ENCODE measurements around the gene AURKAIP1. TPM values are rescaled to one million over a fixed set of nuclear protein-coding genes. Genes with fewer than 3 reads are reported as not detected.

The AURKAIP1 gene
- total and polyA plus RNA-seq, 2 of the 13 experiments (the other 11 are each of a cell fraction or from before 2014, with no cell fraction given) = 69.5 to 175 TPM

DNA sequence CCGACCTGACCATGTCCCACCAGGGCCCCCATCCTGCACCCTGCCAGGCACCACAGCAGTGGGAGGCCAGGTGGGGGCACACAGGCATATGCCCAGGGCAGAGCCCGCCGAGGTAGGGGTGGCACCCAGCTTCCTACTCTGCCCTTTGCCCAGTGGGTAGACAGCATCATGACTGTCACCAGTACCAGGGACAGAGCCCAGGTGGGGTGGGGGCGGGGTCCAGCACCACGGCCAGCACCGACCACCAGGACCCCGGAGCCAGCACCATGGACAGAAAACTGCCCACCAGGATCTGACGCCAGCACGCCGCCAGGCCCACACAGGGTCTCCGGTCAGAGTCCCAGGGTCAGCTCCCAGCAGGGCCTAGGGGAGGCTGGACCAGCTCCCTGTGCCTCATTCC, 40.2 kb downstream of the AURKAIP1 start (continued):
- TF ChIP-seq, protein P1, sequence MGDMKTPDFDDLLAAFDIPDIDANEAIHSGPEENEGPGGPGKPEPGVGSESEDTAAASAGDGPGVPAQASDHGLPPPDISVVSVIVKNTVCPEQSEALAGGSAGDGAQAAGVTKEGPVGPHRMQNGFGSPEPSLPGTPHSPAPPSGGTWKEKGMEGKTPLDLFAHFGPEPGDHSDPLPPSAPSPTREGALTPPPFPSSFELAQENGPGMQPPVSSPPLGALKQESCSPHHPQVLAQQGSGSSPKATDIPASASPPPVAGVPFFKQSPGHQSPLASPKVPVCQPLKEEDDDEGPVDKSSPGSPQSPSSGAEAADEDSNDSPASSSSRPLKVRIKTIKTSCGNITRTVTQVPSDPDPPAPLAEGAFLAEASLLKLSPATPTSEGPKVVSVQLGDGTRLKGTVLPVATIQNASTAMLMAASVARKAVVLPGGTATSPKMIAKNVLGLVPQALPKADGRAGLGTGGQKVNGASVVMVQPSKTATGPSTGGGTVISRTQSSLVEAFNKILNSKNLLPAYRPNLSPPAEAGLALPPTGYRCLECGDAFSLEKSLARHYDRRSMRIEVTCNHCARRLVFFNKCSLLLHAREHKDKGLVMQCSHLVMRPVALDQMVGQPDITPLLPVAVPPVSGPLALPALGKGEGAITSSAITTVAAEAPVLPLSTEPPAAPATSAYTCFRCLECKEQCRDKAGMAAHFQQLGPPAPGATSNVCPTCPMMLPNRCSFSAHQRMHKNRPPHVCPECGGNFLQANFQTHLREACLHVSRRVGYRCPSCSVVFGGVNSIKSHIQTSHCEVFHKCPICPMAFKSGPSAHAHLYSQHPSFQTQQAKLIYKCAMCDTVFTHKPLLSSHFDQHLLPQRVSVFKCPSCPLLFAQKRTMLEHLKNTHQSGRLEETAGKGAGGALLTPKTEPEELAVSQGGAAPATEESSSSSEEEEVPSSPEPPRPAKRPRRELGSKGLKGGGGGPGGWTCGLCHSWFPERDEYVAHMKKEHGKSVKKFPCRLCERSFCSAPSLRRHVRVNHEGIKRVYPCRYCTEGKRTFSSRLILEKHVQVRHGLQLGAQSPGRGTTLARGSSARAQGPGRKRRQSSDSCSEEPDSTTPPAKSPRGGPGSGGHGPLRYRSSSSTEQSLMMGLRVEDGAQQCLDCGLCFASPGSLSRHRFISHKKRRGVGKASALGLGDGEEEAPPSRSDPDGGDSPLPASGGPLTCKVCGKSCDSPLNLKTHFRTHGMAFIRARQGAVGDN (CRISPR knock-in tag; IDR thresholded peaks at IDR 0.05) = peak; percentile 51
- TF ChIP-seq, protein P2, sequence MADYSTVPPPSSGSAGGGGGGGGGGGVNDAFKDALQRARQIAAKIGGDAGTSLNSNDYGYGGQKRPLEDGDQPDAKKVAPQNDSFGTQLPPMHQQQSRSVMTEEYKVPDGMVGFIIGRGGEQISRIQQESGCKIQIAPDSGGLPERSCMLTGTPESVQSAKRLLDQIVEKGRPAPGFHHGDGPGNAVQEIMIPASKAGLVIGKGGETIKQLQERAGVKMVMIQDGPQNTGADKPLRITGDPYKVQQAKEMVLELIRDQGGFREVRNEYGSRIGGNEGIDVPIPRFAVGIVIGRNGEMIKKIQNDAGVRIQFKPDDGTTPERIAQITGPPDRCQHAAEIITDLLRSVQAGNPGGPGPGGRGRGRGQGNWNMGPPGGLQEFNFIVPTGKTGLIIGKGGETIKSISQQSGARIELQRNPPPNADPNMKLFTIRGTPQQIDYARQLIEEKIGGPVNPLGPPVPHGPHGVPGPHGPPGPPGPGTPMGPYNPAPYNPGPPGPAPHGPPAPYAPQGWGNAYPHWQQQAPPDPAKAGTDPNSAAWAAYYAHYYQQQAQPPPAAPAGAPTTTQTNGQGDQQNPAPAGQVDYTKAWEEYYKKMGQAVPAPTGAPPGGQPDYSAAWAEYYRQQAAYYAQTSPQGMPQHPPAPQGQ (CRISPR knock-in tag; IDR thresholded peaks at IDR 0.05; ENCODE audit: borderline replicate concordance) = no peak
- TF ChIP-seq, protein P3, sequence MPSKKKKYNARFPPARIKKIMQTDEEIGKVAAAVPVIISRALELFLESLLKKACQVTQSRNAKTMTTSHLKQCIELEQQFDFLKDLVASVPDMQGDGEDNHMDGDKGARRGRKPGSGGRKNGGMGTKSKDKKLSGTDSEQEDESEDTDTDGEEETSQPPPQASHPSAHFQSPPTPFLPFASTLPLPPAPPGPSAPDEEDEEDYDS (CRISPR knock-in tag; IDR thresholded peaks at IDR 0.05) = no peak
- TF ChIP-seq MLLT10 (CRISPR knock-in tag; IDR thresholded peaks at IDR 0.05) (no peak), SP4 (CRISPR knock-in tag; IDR thresholded peaks at IDR 0.05) (no peak), ERF (CRISPR knock-in tag; IDR thresholded peaks at IDR 0.05) (0 out of 2 replicates have a peak, but pooled peaks have one; percentile 54), ZNF17 (CRISPR knock-in tag; IDR thresholded peaks at IDR 0.05) (no peak)
- TF ChIP-seq, protein P4, sequence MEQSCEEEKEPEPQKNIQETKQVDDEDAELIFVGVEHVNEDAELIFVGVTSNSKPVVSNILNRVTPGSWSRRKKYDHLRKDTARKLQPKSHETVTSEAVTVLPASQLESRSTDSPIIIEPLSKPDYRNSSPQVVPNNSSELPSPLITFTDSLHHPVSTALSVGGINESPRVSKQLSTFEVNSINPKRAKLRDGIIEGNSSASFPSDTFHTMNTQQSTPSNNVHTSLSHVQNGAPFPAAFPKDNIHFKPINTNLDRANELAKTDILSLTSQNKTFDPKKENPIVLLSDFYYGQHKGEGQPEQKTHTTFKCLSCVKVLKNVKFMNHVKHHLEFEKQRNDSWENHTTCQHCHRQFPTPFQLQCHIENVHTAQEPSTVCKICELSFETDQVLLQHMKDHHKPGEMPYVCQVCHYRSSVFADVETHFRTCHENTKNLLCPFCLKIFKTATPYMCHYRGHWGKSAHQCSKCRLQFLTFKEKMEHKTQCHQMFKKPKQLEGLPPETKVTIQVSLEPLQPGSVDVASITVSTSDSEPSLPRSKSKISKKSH (CRISPR knock-in tag; IDR thresholded peaks at IDR 0.05; ENCODE audit: borderline replicate concordance) = no peak
- TF ChIP-seq, protein P5, sequence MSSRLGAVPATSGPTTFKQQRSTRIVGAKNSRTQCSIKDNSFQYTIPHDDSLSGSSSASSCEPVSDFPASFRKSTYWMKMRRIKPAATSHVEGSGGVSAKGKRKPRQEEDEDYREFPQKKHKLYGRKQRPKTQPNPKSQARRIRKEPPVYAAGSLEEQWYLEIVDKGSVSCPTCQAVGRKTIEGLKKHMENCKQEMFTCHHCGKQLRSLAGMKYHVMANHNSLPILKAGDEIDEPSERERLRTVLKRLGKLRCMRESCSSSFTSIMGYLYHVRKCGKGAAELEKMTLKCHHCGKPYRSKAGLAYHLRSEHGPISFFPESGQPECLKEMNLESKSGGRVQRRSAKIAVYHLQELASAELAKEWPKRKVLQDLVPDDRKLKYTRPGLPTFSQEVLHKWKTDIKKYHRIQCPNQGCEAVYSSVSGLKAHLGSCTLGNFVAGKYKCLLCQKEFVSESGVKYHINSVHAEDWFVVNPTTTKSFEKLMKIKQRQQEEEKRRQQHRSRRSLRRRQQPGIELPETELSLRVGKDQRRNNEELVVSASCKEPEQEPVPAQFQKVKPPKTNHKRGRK (CRISPR knock-in tag; IDR thresholded peaks at IDR 0.05) = no peak
- TF ChIP-seq, protein P6, sequence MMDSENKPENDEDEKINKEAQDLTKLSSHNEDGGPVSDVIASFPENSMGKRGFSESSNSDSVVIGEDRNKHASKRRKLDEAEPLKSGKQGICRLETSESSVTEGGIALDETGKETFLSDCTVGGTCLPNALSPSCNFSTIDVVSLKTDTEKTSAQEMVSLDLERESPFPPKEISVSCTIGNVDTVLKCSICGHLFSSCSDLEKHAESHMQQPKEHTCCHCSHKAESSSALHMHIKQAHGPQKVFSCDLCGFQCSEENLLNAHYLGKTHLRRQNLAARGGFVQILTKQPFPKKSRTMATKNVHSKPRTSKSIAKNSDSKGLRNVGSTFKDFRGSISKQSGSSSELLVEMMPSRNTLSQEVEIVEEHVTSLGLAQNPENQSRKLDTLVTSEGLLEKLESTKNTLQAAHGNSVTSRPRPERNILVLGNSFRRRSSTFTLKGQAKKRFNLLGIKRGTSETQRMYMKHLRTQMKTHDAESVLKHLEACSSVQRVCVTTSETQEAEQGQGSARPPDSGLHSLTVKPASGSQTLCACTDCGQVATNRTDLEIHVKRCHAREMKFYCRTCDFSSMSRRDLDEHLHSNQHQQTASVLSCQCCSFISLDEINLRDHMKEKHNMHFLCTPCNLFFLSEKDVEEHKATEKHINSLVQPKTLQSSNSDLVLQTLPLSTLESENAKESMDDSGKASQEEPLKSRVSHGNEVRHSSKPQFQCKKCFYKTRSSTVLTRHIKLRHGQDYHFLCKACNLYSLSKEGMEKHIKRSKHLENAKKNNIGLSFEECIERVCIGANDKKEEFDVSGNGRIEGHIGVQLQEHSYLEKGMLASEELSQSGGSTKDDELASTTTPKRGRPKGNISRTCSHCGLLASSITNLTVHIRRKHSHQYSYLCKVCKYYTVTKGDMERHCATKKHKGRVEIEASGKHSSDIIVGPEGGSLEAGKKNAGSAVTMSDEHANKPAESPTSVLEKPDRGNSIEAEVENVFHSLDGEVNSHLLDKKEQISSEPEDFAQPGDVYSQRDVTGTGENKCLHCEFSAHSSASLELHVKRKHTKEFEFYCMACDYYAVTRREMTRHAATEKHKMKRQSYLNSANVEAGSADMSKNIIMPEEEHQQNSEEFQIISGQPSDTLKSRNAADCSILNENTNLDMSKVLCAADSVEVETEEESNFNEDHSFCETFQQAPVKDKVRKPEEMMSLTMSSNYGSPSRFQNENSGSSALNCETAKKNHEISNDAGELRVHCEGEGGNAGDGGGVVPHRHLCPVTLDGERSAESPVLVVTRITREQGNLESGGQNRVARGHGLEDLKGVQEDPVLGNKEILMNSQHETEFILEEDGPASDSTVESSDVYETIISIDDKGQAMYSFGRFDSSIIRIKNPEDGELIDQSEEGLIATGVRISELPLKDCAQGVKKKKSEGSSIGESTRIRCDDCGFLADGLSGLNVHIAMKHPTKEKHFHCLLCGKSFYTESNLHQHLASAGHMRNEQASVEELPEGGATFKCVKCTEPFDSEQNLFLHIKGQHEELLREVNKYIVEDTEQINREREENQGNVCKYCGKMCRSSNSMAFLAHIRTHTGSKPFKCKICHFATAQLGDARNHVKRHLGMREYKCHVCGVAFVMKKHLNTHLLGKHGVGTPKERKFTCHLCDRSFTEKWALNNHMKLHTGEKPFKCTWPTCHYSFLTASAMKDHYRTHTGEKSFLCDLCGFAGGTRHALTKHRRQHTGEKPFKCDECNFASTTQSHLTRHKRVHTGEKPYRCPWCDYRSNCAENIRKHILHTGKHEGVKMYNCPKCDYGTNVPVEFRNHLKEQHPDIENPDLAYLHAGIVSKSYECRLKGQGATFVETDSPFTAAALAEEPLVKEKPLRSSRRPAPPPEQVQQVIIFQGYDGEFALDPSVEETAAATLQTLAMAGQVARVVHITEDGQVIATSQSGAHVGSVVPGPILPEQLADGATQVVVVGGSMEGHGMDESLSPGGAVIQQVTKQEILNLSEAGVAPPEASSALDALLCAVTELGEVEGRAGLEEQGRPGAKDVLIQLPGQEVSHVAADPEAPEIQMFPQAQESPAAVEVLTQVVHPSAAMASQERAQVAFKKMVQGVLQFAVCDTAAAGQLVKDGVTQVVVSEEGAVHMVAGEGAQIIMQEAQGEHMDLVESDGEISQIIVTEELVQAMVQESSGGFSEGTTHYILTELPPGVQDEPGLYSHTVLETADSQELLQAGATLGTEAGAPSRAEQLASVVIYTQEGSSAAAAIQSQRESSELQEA (CRISPR knock-in tag; IDR thresholded peaks at IDR 0.05; ENCODE audit: not compliant biosample characterization) = no peak
